CD4-positive, alpha-beta T cell (primary cell): ENCODE measurements around the gene FAM24A. TPM values are rescaled to one million over a fixed set of nuclear protein-coding genes. Genes with fewer than 3 reads are reported as not detected.
"Not testable (repeated sequence)": the region's sequence is repeated elsewhere in the genome, so short reads cannot be mapped to it uniquely, and the experiment has no call there.

ENCODE experiments used
- ATAC-seq: fragments of 200-7000 bp; cut with Tn5 transposase; one replicate; pipeline ENCODE4 v1.10.0; 2022; ENCODE audit warnings: mild to moderate bottlenecking; ENCODE audit not compliant: poor library complexity
- CTCF ChIA-PET: fragments of 350-600 bp; sonication (Branson Sonifier 250); formaldehyde crosslinking; loops from one replicate; lab custom pipeline; 2021; ENCODE audit warnings: antibody characterized with exemption, inconsistent platforms; lab: Charles Lee
- POLR2A ChIA-PET: fragments of 350-600 bp; sonication (Branson Sonifier 250); formaldehyde crosslinking; loops from one replicate; lab custom pipeline; 2021; ENCODE audit warnings: antibody characterized with exemption, inconsistent platforms; lab: Charles Lee
- DNase-seq, 14 experiments: peaks; one replicate each; pipeline ENCODE4 v3.0.0-alpha.2; 2013 to 2020; ENCODE audit warnings: mixed read lengths in 2 of 14
- H3K27ac ChIP-seq, 2 donors: one replicate each; pipeline versions ENCODE4 v1.5.1 to v1.7.0; 2013; ENCODE audit warnings: low read length in 2 of 2, low read depth in 1 of 2, mild to moderate bottlenecking in 1 of 2
- H3K27me3 ChIP-seq, 2 experiments: 1 replicate in 1 of 2; 2 replicates in 1 of 2; pipeline versions ENCODE4 v1.6.1 to v1.7.0; 2013; ENCODE audit warnings: low read length in 2 of 2, control low read depth in 1 of 2, mild to moderate bottlenecking in 1 of 2, moderate library complexity in 1 of 2; ENCODE audit not compliant: insufficient read depth in 2 of 2, control insufficient read depth in 1 of 2
- H3K36me3 ChIP-seq: one replicate; pipeline ENCODE4 v1.6.1; 2013; ENCODE audit warnings: low read length, control low read depth; ENCODE audit not compliant: insufficient read depth
- H3K4me1 ChIP-seq: one replicate; pipeline ENCODE4 v1.6.1; 2013; ENCODE audit warnings: low read length, control low read depth; ENCODE audit not compliant: insufficient read depth
- H3K4me3 ChIP-seq: one replicate; pipeline ENCODE4 v1.5.1; 2013; ENCODE audit warnings: mild to moderate bottlenecking, low read length, moderate library complexity
- H3K9me3 ChIP-seq, 2 experiments: 1 replicate in 1 of 2; 2 replicates in 1 of 2; pipeline versions ENCODE4 v1.6.1 to v1.7.0; 2013; ENCODE audit warnings: low read length in 2 of 2, mild to moderate bottlenecking in 2 of 2, control low read depth in 1 of 2, moderate library complexity in 1 of 2; ENCODE audit not compliant: control insufficient read depth in 1 of 2, insufficient read depth in 1 of 2
- H3K27ac Mint-ChIP-seq: one replicate; pipeline ENCODE4 v1.8.0; 2020; ENCODE audit warnings: mixed read lengths
- H3K27me3 Mint-ChIP-seq: one replicate; pipeline ENCODE4 v1.8.0; 2021; ENCODE audit warnings: mixed read lengths
- H3K36me3 Mint-ChIP-seq: one replicate; pipeline ENCODE4 v1.8.0; 2021; ENCODE audit warnings: low read depth, mixed read lengths
- H3K4me1 Mint-ChIP-seq: one replicate; pipeline ENCODE4 v1.8.0; 2021; ENCODE audit warnings: low read depth, mixed read lengths
- H3K4me3 Mint-ChIP-seq: one replicate; pipeline ENCODE4 v1.8.0; 2020; ENCODE audit warnings: mild to moderate bottlenecking, mixed read lengths
- H3K9me3 Mint-ChIP-seq: one replicate; pipeline ENCODE4 v1.8.0; 2020; ENCODE audit warnings: mixed read lengths
- intact Hi-C, 2 experiments: fragments of 100-400 bp; cut with DNase I in 1 of 2; cut with micrococcal nuclease in 1 of 2; formaldehyde crosslinking; loops; one replicate each; pipeline versions ENCODE4 v1.15.1 to v1.9.0; 2023 to 2025; cut with DNase I, micrococcal nuclease
- total RNA-seq, 174 experiments: library from RNA in 2 of 174; stranded (reverse) in 2 of 174; gene quantifications; one replicate each; pipeline ENCODE4 v1.2.3 and lab custom pipeline; 2021 to 2026
- TF ChIP-seq, protein P1 (sequence below): fragments of 200-600 bp; IDR thresholded peaks from one replicate; pipeline ENCODE4 v1.8.0; 2022; ENCODE audit warnings: antibody characterized with exemption, mild to moderate bottlenecking

FAM24A gene
- total RNA-seq, 2 experiments from 2014 or later, result not detected

GRCh38 chr10:122864194-122864592, 46.2 kb upstream of the FAM24A start:
- Mint-ChIP-seq H3K4me3 (no peak overlapping the region), H3K27ac (no peak overlapping the region), H3K4me1 (peaks cover 21% of the 10 kb centered on the region), H3K36me3 (peaks cover 14% of the 10 kb centered on the region), H3K27me3 (no peaks in the 10 kb centered on the region), H3K9me3 (no peaks in the 10 kb centered on the region)
- DNase-seq, result no peak
- ChIA-PET POLR2A (no interaction called here), CTCF (no interaction called here)
- Histone ChIP-seq H3K36me3 (no peaks in the 10 kb centered on the region), H3K4me1 (no peaks in the 10 kb centered on the region), H3K4me3 (no peak overlapping the region), H3K9me3 (no peaks in the 10 kb centered on the region), H3K27me3 (no peaks in the 10 kb centered on the region), H3K27ac (no peak overlapping the region)
- TF ChIP-seq, protein P1, sequence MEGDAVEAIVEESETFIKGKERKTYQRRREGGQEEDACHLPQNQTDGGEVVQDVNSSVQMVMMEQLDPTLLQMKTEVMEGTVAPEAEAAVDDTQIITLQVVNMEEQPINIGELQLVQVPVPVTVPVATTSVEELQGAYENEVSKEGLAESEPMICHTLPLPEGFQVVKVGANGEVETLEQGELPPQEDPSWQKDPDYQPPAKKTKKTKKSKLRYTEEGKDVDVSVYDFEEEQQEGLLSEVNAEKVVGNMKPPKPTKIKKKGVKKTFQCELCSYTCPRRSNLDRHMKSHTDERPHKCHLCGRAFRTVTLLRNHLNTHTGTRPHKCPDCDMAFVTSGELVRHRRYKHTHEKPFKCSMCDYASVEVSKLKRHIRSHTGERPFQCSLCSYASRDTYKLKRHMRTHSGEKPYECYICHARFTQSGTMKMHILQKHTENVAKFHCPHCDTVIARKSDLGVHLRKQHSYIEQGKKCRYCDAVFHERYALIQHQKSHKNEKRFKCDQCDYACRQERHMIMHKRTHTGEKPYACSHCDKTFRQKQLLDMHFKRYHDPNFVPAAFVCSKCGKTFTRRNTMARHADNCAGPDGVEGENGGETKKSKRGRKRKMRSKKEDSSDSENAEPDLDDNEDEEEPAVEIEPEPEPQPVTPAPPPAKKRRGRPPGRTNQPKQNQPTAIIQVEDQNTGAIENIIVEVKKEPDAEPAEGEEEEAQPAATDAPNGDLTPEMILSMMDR, result no peak
- ATAC-seq, result no peak
- intact Hi-C loops, result no loop called here

- H3K36me3 Mint-ChIP-seq, result peaks cover 11% of the 10 kb centered on the region
- H3K4me1 Mint-ChIP-seq, result peaks cover 21% of the 10 kb centered on the region
- CTCF ChIA-PET, result no interaction called here
- Histone ChIP-seq H3K36me3 (no peaks in the 10 kb centered on the region), H3K4me3 (no peak overlapping the region), H3K4me1 (no peaks in the 10 kb centered on the region), H3K27me3 (no peaks in the 10 kb centered on the region), H3K9me3 (no peaks in the 10 kb centered on the region), H3K27ac (no peak overlapping the region)
- no peaks in the 10 kb centered on the region for H3K27me3 Mint-ChIP-seq
- intact Hi-C loops, result no loop called here
- TF ChIP-seq, protein P1, result no peak
- no peaks in the 10 kb centered on the region for H3K9me3 Mint-ChIP-seq
- POLR2A ChIA-PET, result no interaction called here
- DNase-seq (no peak), ATAC-seq (no peak)
- H3K4me3 Mint-ChIP-seq, result no peak overlapping the region
- H3K27ac Mint-ChIP-seq, result no peak overlapping the region
Measured at GRCh38 chr10:122864901-122865300, 45.5 kb upstream of the FAM24A start.

DNA sequence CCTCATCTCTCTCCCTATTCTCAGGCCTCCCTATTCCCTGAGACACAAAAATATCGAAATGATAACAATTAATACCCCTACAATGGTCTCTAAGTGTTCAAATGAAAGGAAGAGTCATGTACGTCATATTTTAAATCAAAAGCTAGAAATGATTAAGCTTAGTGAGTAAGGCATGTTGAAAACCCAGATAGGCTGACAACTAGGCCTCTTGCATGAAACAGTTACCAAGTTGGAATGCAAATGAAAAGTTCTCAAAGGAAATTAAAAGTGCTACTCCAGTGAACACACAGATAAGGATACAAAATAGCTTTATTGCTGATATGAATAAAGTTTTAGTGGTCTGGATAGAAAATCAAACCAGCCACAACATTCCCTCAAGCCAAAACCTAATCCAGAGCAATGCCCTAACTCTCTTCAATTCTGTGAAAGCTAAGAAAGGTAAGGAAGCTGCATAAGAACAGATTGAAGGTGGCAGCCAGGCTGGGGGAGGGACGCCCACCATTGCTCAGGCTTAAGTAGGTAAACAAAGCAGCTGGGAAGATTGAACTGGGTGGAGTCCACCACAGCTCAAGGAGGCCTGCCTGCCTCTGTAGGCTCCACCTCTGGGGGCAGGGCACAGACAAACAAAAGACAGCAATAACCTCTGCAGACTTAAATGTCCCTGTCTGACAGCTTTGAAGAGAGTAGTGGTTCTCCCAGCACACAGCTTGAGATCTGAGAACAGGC, 43.5 kb upstream of the FAM24A start:
- H3K4me1 ChIP-seq, ATAC-seq, H3K4me3 Mint-ChIP-seq, H3K4me3 ChIP-seq, H3K27ac ChIP-seq, H3K27ac Mint-ChIP-seq, H3K27me3 ChIP-seq, H3K36me3 ChIP-seq, CTCF ChIA-PET, intact Hi-C loops, H3K9me3 Mint-ChIP-seq, H3K27me3 Mint-ChIP-seq, DNase-seq, H3K9me3 ChIP-seq: not testable (repeated sequence)
- POLR2A ChIA-PET, result interaction anchor here (1.8 kb wide), 1 partner anchor 13 kb away, joined by 6 read pairs; the partner anchor contains the start of gene FAM24B
- Mint-ChIP-seq H3K4me1 (peaks cover 21% of the 10 kb centered on the region), H3K36me3 (peaks cover 17% of the 10 kb centered on the region)

- intact Hi-C loops, H3K27me3 Mint-ChIP-seq, H3K27ac Mint-ChIP-seq, CTCF ChIA-PET, H3K27me3 ChIP-seq, DNase-seq, H3K9me3 Mint-ChIP-seq, ATAC-seq, H3K27ac ChIP-seq, H3K36me3 ChIP-seq, POLR2A ChIA-PET, H3K4me3 ChIP-seq, H3K9me3 ChIP-seq, H3K4me3 Mint-ChIP-seq, H3K4me1 ChIP-seq: not testable (repeated sequence)
- H3K36me3 Mint-ChIP-seq, result peaks cover 21% of the 10 kb centered on the region
- H3K4me1 Mint-ChIP-seq, result peaks cover 25% of the 10 kb centered on the region
Measured at GRCh38 chr10:122868768-122869167, 41.6 kb upstream of the FAM24A start.

- intact Hi-C loops, result not testable (repeated sequence)
Measured at GRCh38 chr10:122871947-122872346, 38.5 kb upstream of the FAM24A start.

More at GRCh38 chr10:122871947-122872346, 38.5 kb upstream of the FAM24A start:
- peaks cover 41% of the 10 kb centered on the region for H3K4me1 Mint-ChIP-seq
- CTCF ChIA-PET, H3K9me3 Mint-ChIP-seq, H3K9me3 ChIP-seq, ATAC-seq, H3K4me3 ChIP-seq, H3K27ac ChIP-seq, H3K36me3 ChIP-seq, DNase-seq, H3K27me3 ChIP-seq, H3K4me3 Mint-ChIP-seq, H3K27ac Mint-ChIP-seq, POLR2A ChIA-PET, H3K4me1 ChIP-seq, H3K27me3 Mint-ChIP-seq: not testable (repeated sequence)
- H3K36me3 Mint-ChIP-seq, result peaks cover 16% of the 10 kb centered on the region
